Endothelial cell of umbilical vein (primary cell): ENCODE results near the gene VPS37D.

Source experiments
- CTCF ChIP-seq, 2 donors: IDR thresholded peaks; 1 replicate in 1 of 2; 2 replicates in 1 of 2; pipeline ENCODE4 v1.5.1; 2011; ENCODE audit warnings: low read length in 2 of 2, mild to moderate bottlenecking in 2 of 2, moderate library complexity in 2 of 2, control low read depth in 1 of 2, inconsistent platforms in 1 of 2, low read depth in 1 of 2; ENCODE audit not compliant: insufficient read depth in 1 of 2; ENCODE audit errors: extremely low read depth in 1 of 2
- EZH2 ChIP-seq: IDR thresholded peaks from 2 replicates; pipeline ENCODE4 v1.6.1; 2012; ENCODE audit warnings: borderline replicate concordance, low read depth, mild to moderate bottlenecking, moderate library complexity, low read length, inconsistent platforms; ENCODE audit not compliant: severe bottlenecking
- FOS ChIP-seq: IDR thresholded peaks from 2 replicates; pipeline ENCODE4 v1.6.1; 2011; ENCODE audit warnings: mild to moderate bottlenecking, low read length, moderate library complexity, borderline replicate concordance; ENCODE audit not compliant: insufficient read depth
- GATA2 ChIP-seq: IDR thresholded peaks from 2 replicates; pipeline ENCODE4 v1.7.0; 2011; ENCODE audit warnings: low read depth, mild to moderate bottlenecking, moderate library complexity, mixed read lengths, low read length; ENCODE audit not compliant: insufficient read length, insufficient read depth
- JUN ChIP-seq: IDR thresholded peaks from 2 replicates; pipeline ENCODE4 v1.6.1; 2011; ENCODE audit warnings: borderline replicate concordance, low read depth; ENCODE audit not compliant: insufficient read length, insufficient read depth
- MAX ChIP-seq: IDR thresholded peaks from 2 replicates; pipeline ENCODE4 v1.6.1; 2011; ENCODE audit not compliant: insufficient read depth, insufficient read length
- MYC ChIP-seq: IDR thresholded peaks from one replicate; pipeline ENCODE4 v1.6.1; 2011; ENCODE audit warnings: mild to moderate bottlenecking, low read depth, low read length
- POLR2A ChIP-seq: IDR thresholded peaks from 2 replicates; pipeline ENCODE4 v1.6.1; 2012; ENCODE audit warnings: low read depth, mild to moderate bottlenecking, control low read depth, low read length
- POLR2AphosphoS5 ChIP-seq: IDR thresholded peaks from 2 replicates; pipeline ENCODE4 v1.6.1; 2012; ENCODE audit warnings: low read depth, mild to moderate bottlenecking, control low read depth, low read length, moderate library complexity; ENCODE audit not compliant: insufficient read depth

GRCh38 chr7:73678862-73679261, 11.2 kb downstream of the VPS37D start:
- TF ChIP-seq CTCF (IDR thresholded peaks at IDR 0.05; ENCODE audit: extremely low read depth in 1 of 2, insufficient read depth in 1 of 2, low read depth in 1 of 2, low read length in 2 of 2) (no peak), POLR2A (no peak), EZH2 (no peak), POLR2AphosphoS5 (no peak), MYC (no peak), MAX (no peak), JUN (no peak), FOS (no peak), GATA2 (no peak)
